SK-N-SH treated with all-trans-retinoic acid at 6 μM for 48 hours (cell line): ENCODE data around the gene NATD1.

Experiments used
- GLIS3 ChIP-seq: fragments of 250-450 bp; sonication (Bioruptor Pico); IDR thresholded peaks from 2 replicates; pipeline ENCODE4 v1.5.0; 2020; ENCODE audit warnings: mild to moderate bottlenecking, moderate library complexity
- OSR1 ChIP-seq: fragments of 250-450 bp; sonication (Bioruptor Pico); IDR thresholded peaks from 2 replicates; pipeline ENCODE4 v1.8.0; 2022; ENCODE audit warnings: moderate library complexity, mild to moderate bottlenecking, inconsistent platforms
- RARB ChIP-seq: fragments of 250-450 bp; sonication (Bioruptor Pico); IDR thresholded peaks from 2 replicates; pipeline ENCODE4 v1.8.0; 2021; ENCODE audit warnings: mild to moderate bottlenecking, moderate library complexity
- SNAI2 ChIP-seq: fragments of 250-450 bp; sonication (Bioruptor Pico); IDR thresholded peaks from 2 replicates; pipeline ENCODE4 v1.5.0; 2020; ENCODE audit warnings: mild to moderate bottlenecking, moderate library complexity
- ZFP3 ChIP-seq: fragments of 250-450 bp; sonication (Bioruptor Pico); IDR thresholded peaks from 2 replicates; pipeline ENCODE4 v1.5.0; 2020; ENCODE audit warnings: mild to moderate bottlenecking, moderate library complexity
- ZFP30 ChIP-seq: fragments of 450-650 bp; formaldehyde crosslinking; IDR thresholded peaks from 2 replicates; pipeline ENCODE4 v1.5.0; 2022; ENCODE audit warnings: mild to moderate bottlenecking, moderate library complexity
- TF ChIP-seq, protein P1 (sequence below): fragments of 250-450 bp; sonication (Bioruptor Pico); IDR thresholded peaks from 2 replicates; pipeline ENCODE4 v1.5.1; 2020; ENCODE audit warnings: low read depth, mild to moderate bottlenecking, moderate library complexity
- TF ChIP-seq, protein P2 (sequence below): fragments of 250-450 bp; sonication (Bioruptor Pico); IDR thresholded peaks from 2 replicates; pipeline ENCODE4 v1.8.0; 2020; ENCODE audit warnings: mild to moderate bottlenecking, moderate library complexity, borderline replicate concordance

DNA sequence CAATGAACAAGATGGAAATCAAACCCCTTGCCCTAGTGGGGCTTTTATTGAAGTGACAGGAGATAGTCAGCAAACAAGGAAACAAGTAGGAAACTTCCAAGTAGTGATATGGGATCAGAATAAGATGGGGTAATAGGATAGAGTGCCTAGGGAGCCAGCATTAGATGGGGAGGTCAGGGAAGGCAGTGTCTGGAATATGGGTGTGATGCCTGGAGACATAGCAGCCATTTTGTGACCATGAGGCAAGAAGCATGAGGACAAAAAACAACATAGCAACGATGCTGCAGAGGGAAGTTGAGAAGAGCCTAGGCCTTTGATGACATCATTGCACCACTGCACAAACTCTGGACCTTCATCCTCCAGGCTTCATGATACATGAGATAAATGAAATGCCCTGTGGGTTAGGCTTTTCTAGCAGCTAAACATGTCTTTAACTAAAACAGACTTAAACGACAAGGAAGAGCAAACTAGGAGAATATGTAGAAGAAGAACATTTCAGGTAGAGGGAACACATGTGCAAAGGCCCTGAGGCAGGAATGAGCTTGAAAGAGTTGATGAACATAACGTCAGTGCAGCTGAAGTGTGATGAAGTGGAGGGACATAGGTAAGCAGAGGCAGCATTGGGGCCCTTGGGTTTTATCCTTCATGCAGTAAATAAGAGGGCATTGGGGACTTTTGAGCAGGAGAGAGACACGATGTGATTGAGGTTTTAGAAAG is 21.0 kb downstream of the NATD1 start:
- TF ChIP-seq RARB (no peak), SNAI2 (CRISPR knock-in tag) (no peak), GLIS3 (no peak), ZFP30 (CRISPR knock-in tag) (no peak), OSR1 (CRISPR knock-in tag) (no peak), ZFP3 (CRISPR knock-in tag) (no peak)
- TF ChIP-seq, protein P1, sequence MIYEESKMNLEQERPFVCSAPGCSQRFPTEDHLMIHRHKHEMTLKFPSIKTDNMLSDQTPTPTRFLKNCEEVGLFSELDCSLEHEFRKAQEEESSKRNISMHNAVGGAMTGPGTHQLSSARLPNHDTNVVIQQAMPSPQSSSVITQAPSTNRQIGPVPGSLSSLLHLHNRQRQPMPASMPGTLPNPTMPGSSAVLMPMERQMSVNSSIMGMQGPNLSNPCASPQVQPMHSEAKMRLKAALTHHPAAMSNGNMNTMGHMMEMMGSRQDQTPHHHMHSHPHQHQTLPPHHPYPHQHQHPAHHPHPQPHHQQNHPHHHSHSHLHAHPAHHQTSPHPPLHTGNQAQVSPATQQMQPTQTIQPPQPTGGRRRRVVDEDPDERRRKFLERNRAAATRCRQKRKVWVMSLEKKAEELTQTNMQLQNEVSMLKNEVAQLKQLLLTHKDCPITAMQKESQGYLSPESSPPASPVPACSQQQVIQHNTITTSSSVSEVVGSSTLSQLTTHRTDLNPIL (CRISPR knock-in tag), result no peak
- TF ChIP-seq, protein P2, sequence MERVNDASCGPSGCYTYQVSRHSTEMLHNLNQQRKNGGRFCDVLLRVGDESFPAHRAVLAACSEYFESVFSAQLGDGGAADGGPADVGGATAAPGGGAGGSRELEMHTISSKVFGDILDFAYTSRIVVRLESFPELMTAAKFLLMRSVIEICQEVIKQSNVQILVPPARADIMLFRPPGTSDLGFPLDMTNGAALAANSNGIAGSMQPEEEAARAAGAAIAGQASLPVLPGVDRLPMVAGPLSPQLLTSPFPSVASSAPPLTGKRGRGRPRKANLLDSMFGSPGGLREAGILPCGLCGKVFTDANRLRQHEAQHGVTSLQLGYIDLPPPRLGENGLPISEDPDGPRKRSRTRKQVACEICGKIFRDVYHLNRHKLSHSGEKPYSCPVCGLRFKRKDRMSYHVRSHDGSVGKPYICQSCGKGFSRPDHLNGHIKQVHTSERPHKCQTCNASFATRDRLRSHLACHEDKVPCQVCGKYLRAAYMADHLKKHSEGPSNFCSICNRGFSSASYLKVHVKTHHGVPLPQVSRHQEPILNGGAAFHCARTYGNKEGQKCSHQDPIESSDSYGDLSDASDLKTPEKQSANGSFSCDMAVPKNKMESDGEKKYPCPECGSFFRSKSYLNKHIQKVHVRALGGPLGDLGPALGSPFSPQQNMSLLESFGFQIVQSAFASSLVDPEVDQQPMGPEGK (CRISPR knock-in tag), result no peak
